ENCODE results near the gene CDC42BPB. TPM values are rescaled to one million over a fixed set of nuclear protein-coding genes. Genes with fewer than 3 reads are reported as not detected.

CDC42BPB gene
- total RNA-seq, 4 donors from 2014 or later: 80.6 to 157 (median 118) TPM

- intact Hi-C loops (cut with DNase I; ENCODE audit: low total_unique reads): no loop called here
- H3K9me3 ChIP-seq: no peaks in the 10 kb centered on the region
- peaks cover 0 to 11% of the 10 kb centered on the region in 2 donors for H3K4me1 ChIP-seq
- H3K4me3 ChIP-seq: no peak overlapping the region
- no peaks in the 10 kb centered on the region for H3K36me3 ChIP-seq
- TF ChIP-seq POLR2A (IDR thresholded peaks at IDR 0.05) (no peak), CTCF (IDR thresholded peaks at IDR 0.05) (peak; percentile 62 to 82 (median 75))
- no peaks in the 10 kb centered on the region for H3K27me3 ChIP-seq
- peak; percentile 70 to 76 for DNase-seq
- H3K27ac ChIP-seq: no peak overlapping the region
Measured at GRCh38 chr14:103078420-103078749, 21.0 kb upstream of the CDC42BPB start.

- TF ChIP-seq CTCF (IDR thresholded peaks at IDR 0.05) (no peak), POLR2A (IDR thresholded peaks at IDR 0.05) (no peak)
- intact Hi-C loops (cut with DNase I; ENCODE audit: low total_unique reads): no loop called here
- Histone ChIP-seq H3K9me3 (no peaks in the 10 kb centered on the region), H3K27me3 (no peaks in the 10 kb centered on the region), H3K36me3 (no peaks in the 10 kb centered on the region), H3K4me3 (peak overlapping the region; percentile 27 to 30), H3K27ac (peak overlapping the region; percentile 55 to 73), H3K4me1 (peaks cover 0 to 11% of the 10 kb centered on the region in 2 donors)
- peak; percentile 59 to 69 for DNase-seq
Measured at GRCh38 chr14:103074729-103075367, 17.5 kb upstream of the CDC42BPB start.

GRCh38 chr14:103073876-103074728 lies 16.8 kb upstream of the CDC42BPB start:
- no peak for DNase-seq
- H3K4me1 ChIP-seq: peaks cover 0 to 11% of the 10 kb centered on the region in 2 donors
- H3K4me3 ChIP-seq: no peak overlapping the region
- no peak overlapping the region for H3K27ac ChIP-seq
- no peaks in the 10 kb centered on the region for H3K36me3 ChIP-seq
- intact Hi-C loops (cut with DNase I; ENCODE audit: low total_unique reads): no loop called here
- TF ChIP-seq CTCF (IDR thresholded peaks at IDR 0.05) (no peak), POLR2A (IDR thresholded peaks at IDR 0.05) (no peak)
- H3K27me3 ChIP-seq: no peaks in the 10 kb centered on the region
- no peaks in the 10 kb centered on the region for H3K9me3 ChIP-seq

- no peak for DNase-seq
- H3K4me1 ChIP-seq: peaks cover 0 to 11% of the 10 kb centered on the region in 2 donors
Measured at GRCh38 chr14:103073367-103073875, 16.1 kb upstream of the CDC42BPB start.

More at GRCh38 chr14:103073367-103073875, 16.1 kb upstream of the CDC42BPB start:
- Histone ChIP-seq H3K4me3 (no peak overlapping the region), H3K27me3 (no peaks in the 10 kb centered on the region), H3K27ac (no peak overlapping the region), H3K9me3 (no peaks in the 10 kb centered on the region), H3K36me3 (no peaks in the 10 kb centered on the region)
- intact Hi-C loops (cut with DNase I; ENCODE audit: low total_unique reads): no loop called here
- TF ChIP-seq CTCF (IDR thresholded peaks at IDR 0.05) (no peak), POLR2A (IDR thresholded peaks at IDR 0.05) (no peak)
